KMS-11 (cell line): ENCODE measurements around the gene PRMT7.
A peak's percentile ranks its signal among the peaks of the same experiment; 100 is the strongest.

Experiments used
- H2AFZ ChIP-seq: fragments of 200-600 bp; sonication (generic); 2 replicates; pipeline ENCODE4 v1.6.1; 2016; ENCODE audit warnings: antibody characterized with exemption, mixed run types, low read depth
- H3K27ac ChIP-seq: fragments of 200-600 bp; sonication (generic); 2 replicates; pipeline ENCODE4 v1.6.1; 2016; ENCODE audit warnings: mild to moderate bottlenecking, mixed run types
- H3K27me3 ChIP-seq: fragments of 200-600 bp; sonication (generic); 2 replicates; pipeline ENCODE4 v1.6.1; 2017; ENCODE audit warnings: mild to moderate bottlenecking, low read depth, mixed run types, moderate library complexity; ENCODE audit not compliant: insufficient read depth
- H3K36me3 ChIP-seq: fragments of 200-600 bp; sonication (generic); 2 replicates; pipeline ENCODE4 v1.6.1; 2017; ENCODE audit warnings: mild to moderate bottlenecking, mixed run types; ENCODE audit not compliant: insufficient read depth
- H3K4me1 ChIP-seq: fragments of 200-600 bp; sonication (generic); 2 replicates; pipeline ENCODE4 v1.6.1; 2016; ENCODE audit warnings: mild to moderate bottlenecking, low read depth, mixed run types; ENCODE audit not compliant: poor library complexity, severe bottlenecking
- H3K4me2 ChIP-seq: fragments of 200-600 bp; sonication (generic); 2 replicates; pipeline ENCODE4 v1.7.0; 2016; ENCODE audit warnings: mild to moderate bottlenecking, mixed run types
- H3K4me3 ChIP-seq: fragments of 200-600 bp; sonication (generic); IDR thresholded peaks from 2 replicates; pipeline ENCODE4 v1.6.1; 2017; ENCODE audit warnings: low read depth, low read length, mixed read lengths; ENCODE audit not compliant: insufficient read depth
- H3K79me2 ChIP-seq: fragments of 200-600 bp; sonication (generic); 2 replicates; pipeline ENCODE4 v1.6.1; 2016; ENCODE audit warnings: low read depth, mixed run types; ENCODE audit not compliant: insufficient read depth
- H3K9ac ChIP-seq: fragments of 200-600 bp; sonication (generic); 2 replicates; pipeline ENCODE4 v1.6.1; 2016; ENCODE audit warnings: mild to moderate bottlenecking, mixed run types
- H4K20me1 ChIP-seq: fragments of 200-600 bp; sonication (generic); 2 replicates; pipeline ENCODE4 v1.6.1; 2016; ENCODE audit warnings: mild to moderate bottlenecking, mixed run types; ENCODE audit not compliant: insufficient read depth
- TF ChIP-seq, protein P1 (sequence below): fragments of 200-600 bp; sonication (generic); conservative IDR thresholded peaks from 2 replicates; pipeline ENCODE4 v1.6.1; 2017; ENCODE audit warnings: low read depth, mild to moderate bottlenecking, antibody characterized with exemption, low read length, moderate library complexity, mixed read lengths

Gene PRMT7

DNA sequence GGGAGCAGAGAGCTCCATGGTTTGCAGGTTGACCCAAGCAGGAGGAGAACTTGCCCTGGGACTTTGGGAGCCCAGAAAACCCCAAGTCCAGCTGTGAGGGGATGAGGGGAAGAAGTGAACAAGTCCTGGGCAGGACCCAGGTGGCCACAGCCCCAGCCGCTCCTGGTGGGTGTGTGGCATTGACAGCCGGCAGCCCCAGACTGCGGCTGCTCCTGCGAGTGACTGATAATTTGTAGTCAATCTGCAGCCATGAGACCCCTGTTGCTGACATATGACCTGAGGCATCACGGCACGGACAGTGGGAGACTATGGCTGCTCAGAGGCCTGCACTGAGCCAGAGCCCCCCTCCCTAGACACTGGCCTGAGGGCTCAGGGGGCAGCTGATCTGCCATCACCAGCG, 66.4 kb downstream of the PRMT7 start:
- H3K27ac ChIP-seq = no peak overlapping the region
- no peak overlapping the region for H3K4me3 ChIP-seq
- no peaks in the 10 kb centered on the region for H3K79me2 ChIP-seq
- no peaks in the 10 kb centered on the region for H4K20me1 ChIP-seq
- H2AFZ ChIP-seq = no peak overlapping the region
- no peak overlapping the region for H3K9ac ChIP-seq
- H3K27me3 ChIP-seq = no peaks in the 10 kb centered on the region
- TF ChIP-seq, protein P1, sequence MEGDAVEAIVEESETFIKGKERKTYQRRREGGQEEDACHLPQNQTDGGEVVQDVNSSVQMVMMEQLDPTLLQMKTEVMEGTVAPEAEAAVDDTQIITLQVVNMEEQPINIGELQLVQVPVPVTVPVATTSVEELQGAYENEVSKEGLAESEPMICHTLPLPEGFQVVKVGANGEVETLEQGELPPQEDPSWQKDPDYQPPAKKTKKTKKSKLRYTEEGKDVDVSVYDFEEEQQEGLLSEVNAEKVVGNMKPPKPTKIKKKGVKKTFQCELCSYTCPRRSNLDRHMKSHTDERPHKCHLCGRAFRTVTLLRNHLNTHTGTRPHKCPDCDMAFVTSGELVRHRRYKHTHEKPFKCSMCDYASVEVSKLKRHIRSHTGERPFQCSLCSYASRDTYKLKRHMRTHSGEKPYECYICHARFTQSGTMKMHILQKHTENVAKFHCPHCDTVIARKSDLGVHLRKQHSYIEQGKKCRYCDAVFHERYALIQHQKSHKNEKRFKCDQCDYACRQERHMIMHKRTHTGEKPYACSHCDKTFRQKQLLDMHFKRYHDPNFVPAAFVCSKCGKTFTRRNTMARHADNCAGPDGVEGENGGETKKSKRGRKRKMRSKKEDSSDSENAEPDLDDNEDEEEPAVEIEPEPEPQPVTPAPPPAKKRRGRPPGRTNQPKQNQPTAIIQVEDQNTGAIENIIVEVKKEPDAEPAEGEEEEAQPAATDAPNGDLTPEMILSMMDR = no peak
- no peaks in the 10 kb centered on the region for H3K36me3 ChIP-seq
- peaks cover 82% of the 10 kb centered on the region for H3K4me1 ChIP-seq
- H3K4me2 ChIP-seq = no peak overlapping the region; the same call in 1 of the 2 replicates

DNA sequence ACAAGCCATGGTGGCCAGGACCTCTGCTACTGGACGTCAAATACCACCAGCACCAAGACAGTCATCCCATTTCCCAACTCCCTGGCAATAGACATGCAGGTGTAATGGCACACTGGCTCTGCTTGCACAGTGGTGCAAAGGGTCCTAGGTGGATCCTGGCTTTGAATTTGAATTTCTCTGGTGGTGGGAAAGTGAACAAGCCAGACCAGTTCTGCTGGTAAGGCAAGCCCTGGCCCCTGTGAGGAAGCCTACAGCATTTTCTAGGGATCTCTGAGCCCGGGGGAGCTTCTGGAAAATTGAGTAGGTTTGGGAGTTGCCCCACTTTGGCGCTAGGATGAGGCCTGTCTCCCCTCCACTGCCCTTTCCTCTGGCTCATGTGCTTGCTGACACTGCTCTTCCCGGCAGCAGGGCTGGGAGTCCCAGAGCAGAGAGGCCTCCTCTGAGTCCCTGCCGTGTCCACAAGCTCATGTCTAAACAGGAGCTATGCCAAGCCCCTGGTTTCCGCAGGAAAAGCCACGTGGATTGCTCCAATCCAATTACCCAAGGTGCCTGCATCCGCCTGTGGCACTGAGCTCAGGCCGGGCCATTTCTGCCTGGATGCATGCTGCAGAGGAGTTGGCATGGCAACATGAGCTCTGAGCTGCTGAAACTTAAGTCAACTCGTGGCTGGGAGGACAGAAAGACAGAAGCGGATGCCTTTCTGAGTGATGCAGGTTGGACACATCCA, 67.0 kb downstream of the PRMT7 start:
- H4K20me1 ChIP-seq = no peaks in the 10 kb centered on the region
- H3K27ac ChIP-seq = peak overlapping the region; percentile 94
- no peaks in the 10 kb centered on the region for H3K36me3 ChIP-seq
- no peaks in the 10 kb centered on the region for H3K27me3 ChIP-seq
- H3K4me3 ChIP-seq = no peak overlapping the region
- no peaks in the 10 kb centered on the region for H3K79me2 ChIP-seq
- no peak overlapping the region for H2AFZ ChIP-seq
- TF ChIP-seq, protein P1 = no peak
- H3K4me1 ChIP-seq = peaks cover 82% of the 10 kb centered on the region
- no peak overlapping the region for H3K9ac ChIP-seq
- peak overlapping the region; percentile 69; the same call in 1 of the 2 replicates for H3K4me2 ChIP-seq

DNA sequence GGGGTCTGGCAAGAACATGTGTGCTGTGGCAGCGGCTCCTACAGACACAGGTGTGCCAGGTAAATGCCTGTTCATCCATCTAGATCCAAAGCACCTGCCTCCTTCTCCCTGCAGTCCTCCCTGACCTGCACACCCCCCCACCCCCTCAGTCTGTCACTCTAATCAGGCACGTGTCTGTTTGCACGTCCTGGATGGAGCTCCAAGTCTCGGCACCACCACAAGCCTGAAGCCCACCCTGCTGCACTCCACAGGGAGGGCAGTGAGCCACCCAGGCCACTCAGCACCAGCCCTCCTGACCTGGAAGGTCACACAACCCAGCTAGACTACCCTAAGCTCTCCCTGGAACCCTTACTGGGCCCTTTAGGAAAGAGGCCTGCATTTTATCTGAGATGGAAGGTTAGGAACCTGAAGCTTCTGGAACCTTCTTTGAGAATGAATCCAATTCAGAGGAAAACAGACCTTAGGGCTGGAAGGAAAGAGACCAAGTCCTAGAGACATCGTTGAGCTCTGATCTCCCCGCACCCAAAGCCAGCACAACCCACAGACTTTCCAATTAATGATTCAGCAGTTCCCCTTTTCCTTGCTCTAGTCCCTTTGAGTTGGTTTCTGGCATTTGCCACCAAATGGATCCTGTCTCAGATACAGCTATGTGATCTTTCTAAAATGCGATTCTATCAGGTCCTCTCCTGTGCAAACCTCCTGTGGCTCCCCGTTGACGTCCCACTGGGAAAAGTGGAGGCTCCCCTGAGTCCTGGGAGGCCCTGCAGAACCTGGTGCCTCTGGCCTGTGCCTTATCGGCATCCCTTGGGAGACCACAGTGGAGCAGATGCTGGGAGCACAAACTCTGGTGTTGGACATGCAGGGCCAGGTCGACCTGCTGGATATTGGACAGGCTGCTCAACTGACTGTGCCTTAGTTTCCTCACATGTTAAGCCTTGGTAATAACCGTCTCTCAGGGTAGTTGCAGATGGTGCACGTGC, 67.9 kb downstream of the PRMT7 start:
- Histone ChIP-seq H3K4me1 (peaks cover 85% of the 10 kb centered on the region), H3K27ac (peak overlapping the region; percentile 94), H4K20me1 (no peaks in the 10 kb centered on the region), H3K4me2 (peak overlapping the region; percentile 69), H3K4me3 (no peak overlapping the region), H3K27me3 (no peaks in the 10 kb centered on the region), H3K36me3 (no peaks in the 10 kb centered on the region), H2AFZ (peak overlapping the region; percentile 50), H3K79me2 (no peaks in the 10 kb centered on the region), H3K9ac (peak overlapping the region; percentile 59; the same call in 1 of the 2 replicates)
- TF ChIP-seq, protein P1 = no peak

DNA sequence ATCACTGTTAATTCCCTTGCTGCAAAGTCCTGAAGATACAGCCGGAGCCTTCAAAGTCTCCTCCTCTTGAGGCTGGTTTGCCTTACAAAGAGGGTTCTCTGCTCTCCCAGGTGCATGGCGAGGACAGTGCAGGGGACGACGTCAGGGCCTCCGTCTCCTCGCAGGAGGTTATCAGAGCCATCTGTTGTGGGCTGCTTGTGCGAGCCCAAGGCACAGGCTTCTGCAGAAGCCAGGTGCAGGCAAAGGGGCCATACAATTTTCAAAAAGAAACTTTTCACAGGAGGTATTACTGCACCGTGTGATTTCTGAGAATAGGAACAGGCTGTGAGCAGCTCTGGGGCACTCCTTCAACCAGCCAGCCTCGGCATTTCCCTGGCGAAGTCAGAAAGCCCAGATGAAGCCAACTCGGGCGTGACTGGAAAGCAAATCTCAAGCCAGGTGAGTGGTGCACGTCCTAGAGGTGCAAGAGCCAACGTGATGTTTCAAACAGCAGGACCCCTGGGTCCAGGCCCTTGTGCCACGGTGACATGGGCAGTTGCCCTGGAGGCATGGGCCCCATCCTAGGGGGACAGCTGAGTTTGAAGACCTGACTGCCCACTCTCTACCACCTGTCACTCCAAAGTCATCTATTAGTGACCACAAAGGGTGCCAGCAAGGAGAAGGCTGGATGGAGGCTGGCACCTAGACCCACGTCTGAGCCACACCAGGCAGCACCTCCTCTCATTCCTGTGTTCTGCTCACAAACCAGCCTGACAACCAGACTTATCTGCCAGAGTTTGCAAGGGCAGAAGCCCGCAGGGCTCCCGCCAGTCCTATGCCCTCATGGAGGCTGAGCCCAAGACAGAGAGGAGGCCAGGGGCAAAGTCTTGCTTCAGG, 68.9 kb downstream of the PRMT7 start:
- Histone ChIP-seq H3K36me3 (no peaks in the 10 kb centered on the region), H3K4me2 (peak overlapping the region; percentile 69), H3K4me1 (peaks cover 95% of the 10 kb centered on the region), H3K9ac (peak overlapping the region; percentile 59), H3K79me2 (no peaks in the 10 kb centered on the region), H3K27ac (peak overlapping the region; percentile 94), H3K27me3 (no peaks in the 10 kb centered on the region), H3K4me3 (no peak overlapping the region), H2AFZ (peak overlapping the region; percentile 50), H4K20me1 (no peaks in the 10 kb centered on the region)
- TF ChIP-seq, protein P1 = no peak
